Breast epithelium (tissue), 3 donors: ENCODE measurements around the gene SPTA1.

Experiments used
- POLR2A ChIP-seq: fragments of 450-650 bp; IDR thresholded peaks from one replicate; pipeline ENCODE4 v1.6.1; 2016; ENCODE audit warnings: antibody characterized with exemption, mild to moderate bottlenecking, moderate library complexity
- TF ChIP-seq, protein P1 (sequence below), 3 donors: fragments of 450-650 bp; IDR thresholded peaks; one replicate each; pipeline ENCODE4 v1.5.1; 2016 to 2017; ENCODE audit warnings: antibody characterized with exemption in 3 of 3, mild to moderate bottlenecking in 3 of 3, moderate library complexity in 3 of 3

DNA sequence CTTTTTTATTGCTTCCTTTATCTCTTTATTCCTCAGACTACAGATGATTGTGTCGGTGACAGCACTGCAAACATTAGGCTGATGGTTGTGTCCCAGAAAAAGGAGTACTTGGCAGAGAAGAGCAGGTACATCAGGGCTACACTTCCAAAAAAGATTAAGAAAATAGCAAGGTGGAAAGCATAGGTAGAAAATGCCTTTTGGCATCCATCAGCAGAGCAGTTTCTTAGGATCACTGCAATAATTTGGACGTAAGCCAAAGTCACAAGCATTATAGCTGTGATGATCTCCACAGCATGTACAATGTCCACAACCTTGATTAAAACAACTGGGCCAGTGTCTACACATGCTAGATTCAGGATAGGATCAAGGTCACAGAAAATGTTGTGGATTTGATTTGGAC is 8.1 kb upstream of the SPTA1 start:
- no peak for TF ChIP-seq POLR2A
- TF ChIP-seq, protein P1, sequence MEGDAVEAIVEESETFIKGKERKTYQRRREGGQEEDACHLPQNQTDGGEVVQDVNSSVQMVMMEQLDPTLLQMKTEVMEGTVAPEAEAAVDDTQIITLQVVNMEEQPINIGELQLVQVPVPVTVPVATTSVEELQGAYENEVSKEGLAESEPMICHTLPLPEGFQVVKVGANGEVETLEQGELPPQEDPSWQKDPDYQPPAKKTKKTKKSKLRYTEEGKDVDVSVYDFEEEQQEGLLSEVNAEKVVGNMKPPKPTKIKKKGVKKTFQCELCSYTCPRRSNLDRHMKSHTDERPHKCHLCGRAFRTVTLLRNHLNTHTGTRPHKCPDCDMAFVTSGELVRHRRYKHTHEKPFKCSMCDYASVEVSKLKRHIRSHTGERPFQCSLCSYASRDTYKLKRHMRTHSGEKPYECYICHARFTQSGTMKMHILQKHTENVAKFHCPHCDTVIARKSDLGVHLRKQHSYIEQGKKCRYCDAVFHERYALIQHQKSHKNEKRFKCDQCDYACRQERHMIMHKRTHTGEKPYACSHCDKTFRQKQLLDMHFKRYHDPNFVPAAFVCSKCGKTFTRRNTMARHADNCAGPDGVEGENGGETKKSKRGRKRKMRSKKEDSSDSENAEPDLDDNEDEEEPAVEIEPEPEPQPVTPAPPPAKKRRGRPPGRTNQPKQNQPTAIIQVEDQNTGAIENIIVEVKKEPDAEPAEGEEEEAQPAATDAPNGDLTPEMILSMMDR (IDR thresholded peaks at IDR 0.05): no peak
